Lower lobe of right lung (tissue), 2 donors: ENCODE measurements around the gene ABCA4. TPM values are rescaled to one million over a fixed set of nuclear protein-coding genes. Genes with fewer than 3 reads are reported as not detected.
"Not testable (repeated sequence)": the region's sequence is repeated elsewhere in the genome, so short reads cannot be mapped to it uniquely, and the experiment has no call there.

Experiments used
- ATAC-seq, 2 donors: fragments of 200-7000 bp; cut with Tn5 transposase; one replicate each; pipeline ENCODE4 v1.9.1; 2020 to 2022; ENCODE audit warnings: mild to moderate bottlenecking in 2 of 2, moderate library complexity in 2 of 2
- DNase-seq: peaks from one replicate; pipeline ENCODE4 v3.0.0-alpha.2; 2020
- H3K27ac ChIP-seq: fragments of 200-600 bp; one replicate; pipeline ENCODE4 v1.8.0; 2022
- H3K27me3 ChIP-seq: fragments of 200-600 bp; one replicate; pipeline ENCODE4 v1.8.0; 2022; ENCODE audit warnings: low read depth
- H3K36me3 ChIP-seq: fragments of 200-600 bp; one replicate; pipeline ENCODE4 v1.8.0; 2022; ENCODE audit warnings: mild to moderate bottlenecking
- H3K4me1 ChIP-seq: fragments of 200-600 bp; one replicate; pipeline ENCODE4 v1.8.0; 2022
- H3K4me3 ChIP-seq: fragments of 200-600 bp; one replicate; pipeline ENCODE4 v1.8.0; 2022; ENCODE audit warnings: mild to moderate bottlenecking
- H3K9me3 ChIP-seq: fragments of 200-600 bp; one replicate; pipeline ENCODE4 v1.8.0; 2022
- CTCF ChIP-seq: fragments of 200-600 bp; IDR thresholded peaks from one replicate; pipeline ENCODE4 v1.8.0; 2022; ENCODE audit warnings: antibody characterized with exemption, mild to moderate bottlenecking
- intact Hi-C: fragments of 100-400 bp; cut with DNase I; formaldehyde crosslinking; loops from one replicate; pipeline ENCODE4 v1.11.0; 2022
- total RNA-seq: library from RNA; stranded (reverse); fragmentation: NEBNext Ultra II Directional; extraction: Animal tissue kit (Norgen Biotek cat#: 25700); gene quantifications from one replicate; pipeline ENCODE4 v1.2.1, GENCODE V29; 2021
- donor health status: DM: no; HTN: yes; CAD: no; lungs with severe emphysema.

ABCA4 gene
- total RNA-seq, 1 donor from 2014 or later = 1.9 TPM

GRCh38 chr1:94156096-94156625 lies 35.2 kb upstream of the ABCA4 start:
- Histone ChIP-seq H3K4me1 (no peaks in the 10 kb centered on the region), H3K27me3 (no peaks in the 10 kb centered on the region), H3K9me3 (no peaks in the 10 kb centered on the region), H3K4me3 (no peak overlapping the region), H3K36me3 (no peaks in the 10 kb centered on the region), H3K27ac (no peak overlapping the region)
- DNase-seq (no peak), ATAC-seq (no peak)
- intact Hi-C loops = no loop called here
- TF ChIP-seq CTCF = no peak

GRCh38 chr1:94154989-94155388 lies 34.0 kb upstream of the ABCA4 start:
- Histone ChIP-seq H3K9me3 (no peaks in the 10 kb centered on the region), H3K36me3 (no peaks in the 10 kb centered on the region), H3K4me1 (no peaks in the 10 kb centered on the region), H3K27ac (no peak overlapping the region), H3K4me3 (no peak overlapping the region), H3K27me3 (no peaks in the 10 kb centered on the region)
- intact Hi-C loops = no loop called here
- DNase-seq (no peak), ATAC-seq (no peak)
- TF ChIP-seq CTCF = no peak

- Histone ChIP-seq H3K36me3 (no peaks in the 10 kb centered on the region), H3K27ac (no peak overlapping the region), H3K27me3 (no peaks in the 10 kb centered on the region), H3K9me3 (no peaks in the 10 kb centered on the region), H3K4me3 (no peak overlapping the region), H3K4me1 (no peaks in the 10 kb centered on the region)
- no peak for DNase-seq
- ATAC-seq = no peak
- no peak for TF ChIP-seq CTCF
- intact Hi-C loops = no loop called here
Measured at GRCh38 chr1:94153133-94153532, 32.2 kb upstream of the ABCA4 start.

- H3K27me3 ChIP-seq, H3K4me3 ChIP-seq, intact Hi-C loops, DNase-seq, ATAC-seq, H3K4me1 ChIP-seq, H3K27ac ChIP-seq, H3K9me3 ChIP-seq, H3K36me3 ChIP-seq: not testable (repeated sequence)
Measured at GRCh38 chr1:94149166-94149565, 28.2 kb upstream of the ABCA4 start.

GRCh38 chr1:94146273-94146672 lies 25.3 kb upstream of the ABCA4 start:
- H3K9me3 ChIP-seq = no peaks in the 10 kb centered on the region
- no peaks in the 10 kb centered on the region for H3K4me1 ChIP-seq
- no peaks in the 10 kb centered on the region for H3K27me3 ChIP-seq
- no peaks in the 10 kb centered on the region for H3K36me3 ChIP-seq
- TF ChIP-seq CTCF = no peak
- DNase-seq (no peak), ATAC-seq (no peak)
- H3K27ac ChIP-seq = no peak overlapping the region
- H3K4me3 ChIP-seq = no peak overlapping the region
- intact Hi-C loops = no loop called here

GRCh38 chr1:94144836-94145235 lies 23.9 kb upstream of the ABCA4 start:
- H3K36me3 ChIP-seq = no peaks in the 10 kb centered on the region
- no peak overlapping the region for H3K27ac ChIP-seq
- H3K4me1 ChIP-seq = no peaks in the 10 kb centered on the region
- ATAC-seq (no peak), DNase-seq (no peak)
- intact Hi-C loops = no loop called here
- TF ChIP-seq CTCF = no peak
- no peak overlapping the region for H3K4me3 ChIP-seq
- H3K9me3 ChIP-seq = no peaks in the 10 kb centered on the region
- no peaks in the 10 kb centered on the region for H3K27me3 ChIP-seq
